HL-60 (cell line): ENCODE data around the gene BPTF.

ENCODE experiments used
- DNase-seq, 2 experiments: peaks; one replicate each; pipeline ENCODE4 v3.0.0-alpha.2; 2010 to 2020; ENCODE audit warnings: low read depth in 1 of 2, low spot score in 1 of 2
- H3K27ac ChIP-seq: fragments of 250-450 bp; sonication (Bioruptor Pico); replicated peaks from 2 replicates; pipeline ENCODE4 v1.5.1; 2020; ENCODE audit warnings: mild to moderate bottlenecking, moderate library complexity
- H3K27me3 ChIP-seq: fragments of 250-450 bp; sonication (Bioruptor Pico); 2 replicates; pipeline ENCODE4 v1.5.1; 2021; ENCODE audit warnings: mild to moderate bottlenecking, moderate library complexity; ENCODE audit not compliant: insufficient read depth, poor library complexity, severe bottlenecking
- H3K4me3 ChIP-seq: replicated peaks from 2 replicates; pipeline ENCODE4 v1.5.1; 2011; ENCODE audit warnings: mild to moderate bottlenecking, control low read depth, low read length; ENCODE audit not compliant: insufficient read depth
- GABPA ChIP-seq: IDR thresholded peaks from 2 replicates; pipeline ENCODE4 v1.6.1; 2012; ENCODE audit warnings: low read depth
- POLR2AphosphoS5 ChIP-seq: IDR thresholded peaks from 2 replicates; pipeline ENCODE4 v1.6.1; 2012; ENCODE audit warnings: low read depth
- SPI1 ChIP-seq: IDR thresholded peaks from 2 replicates; pipeline ENCODE4 v1.6.1; 2012; ENCODE audit warnings: low read depth, mild to moderate bottlenecking, borderline replicate concordance
- TF ChIP-seq, protein P1 (sequence below): IDR thresholded peaks from 2 replicates; pipeline ENCODE4 v1.6.1; 2012; ENCODE audit warnings: low read depth; ENCODE audit not compliant: insufficient replicate concordance
- TF ChIP-seq, protein P2 (sequence below): IDR thresholded peaks from one replicate; pipeline ENCODE4 v1.5.1; 2011; ENCODE audit warnings: low read length, control low read depth, inconsistent platforms; ENCODE audit not compliant: insufficient read depth

The BPTF gene

DNA sequence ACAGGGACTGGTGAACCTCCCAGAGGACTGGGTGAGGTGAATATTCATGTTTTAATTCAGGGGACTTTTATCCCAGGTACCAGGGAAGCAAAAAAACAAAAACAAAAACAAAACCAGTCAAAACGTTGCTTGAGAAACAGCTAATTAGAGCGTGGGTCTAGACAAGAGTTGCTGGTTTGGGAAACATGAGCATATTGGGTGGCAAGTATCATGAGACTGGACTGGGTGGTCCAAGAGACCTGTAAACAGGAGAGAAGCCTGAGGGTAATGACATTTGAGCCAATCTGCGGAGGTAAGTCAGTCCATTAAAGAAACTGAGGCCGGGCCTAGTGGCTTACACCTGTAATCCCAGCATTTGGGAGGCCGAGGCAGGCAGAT is 11.5 kb upstream of the BPTF start:
- no peak for TF ChIP-seq SPI1
- TF ChIP-seq GABPA, result no peak
- TF ChIP-seq, protein P1, sequence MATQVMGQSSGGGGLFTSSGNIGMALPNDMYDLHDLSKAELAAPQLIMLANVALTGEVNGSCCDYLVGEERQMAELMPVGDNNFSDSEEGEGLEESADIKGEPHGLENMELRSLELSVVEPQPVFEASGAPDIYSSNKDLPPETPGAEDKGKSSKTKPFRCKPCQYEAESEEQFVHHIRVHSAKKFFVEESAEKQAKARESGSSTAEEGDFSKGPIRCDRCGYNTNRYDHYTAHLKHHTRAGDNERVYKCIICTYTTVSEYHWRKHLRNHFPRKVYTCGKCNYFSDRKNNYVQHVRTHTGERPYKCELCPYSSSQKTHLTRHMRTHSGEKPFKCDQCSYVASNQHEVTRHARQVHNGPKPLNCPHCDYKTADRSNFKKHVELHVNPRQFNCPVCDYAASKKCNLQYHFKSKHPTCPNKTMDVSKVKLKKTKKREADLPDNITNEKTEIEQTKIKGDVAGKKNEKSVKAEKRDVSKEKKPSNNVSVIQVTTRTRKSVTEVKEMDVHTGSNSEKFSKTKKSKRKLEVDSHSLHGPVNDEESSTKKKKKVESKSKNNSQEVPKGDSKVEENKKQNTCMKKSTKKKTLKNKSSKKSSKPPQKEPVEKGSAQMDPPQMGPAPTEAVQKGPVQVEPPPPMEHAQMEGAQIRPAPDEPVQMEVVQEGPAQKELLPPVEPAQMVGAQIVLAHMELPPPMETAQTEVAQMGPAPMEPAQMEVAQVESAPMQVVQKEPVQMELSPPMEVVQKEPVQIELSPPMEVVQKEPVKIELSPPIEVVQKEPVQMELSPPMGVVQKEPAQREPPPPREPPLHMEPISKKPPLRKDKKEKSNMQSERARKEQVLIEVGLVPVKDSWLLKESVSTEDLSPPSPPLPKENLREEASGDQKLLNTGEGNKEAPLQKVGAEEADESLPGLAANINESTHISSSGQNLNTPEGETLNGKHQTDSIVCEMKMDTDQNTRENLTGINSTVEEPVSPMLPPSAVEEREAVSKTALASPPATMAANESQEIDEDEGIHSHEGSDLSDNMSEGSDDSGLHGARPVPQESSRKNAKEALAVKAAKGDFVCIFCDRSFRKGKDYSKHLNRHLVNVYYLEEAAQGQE, result no peak
- TF ChIP-seq POLR2AphosphoS5, result no peak
- TF ChIP-seq, protein P2, sequence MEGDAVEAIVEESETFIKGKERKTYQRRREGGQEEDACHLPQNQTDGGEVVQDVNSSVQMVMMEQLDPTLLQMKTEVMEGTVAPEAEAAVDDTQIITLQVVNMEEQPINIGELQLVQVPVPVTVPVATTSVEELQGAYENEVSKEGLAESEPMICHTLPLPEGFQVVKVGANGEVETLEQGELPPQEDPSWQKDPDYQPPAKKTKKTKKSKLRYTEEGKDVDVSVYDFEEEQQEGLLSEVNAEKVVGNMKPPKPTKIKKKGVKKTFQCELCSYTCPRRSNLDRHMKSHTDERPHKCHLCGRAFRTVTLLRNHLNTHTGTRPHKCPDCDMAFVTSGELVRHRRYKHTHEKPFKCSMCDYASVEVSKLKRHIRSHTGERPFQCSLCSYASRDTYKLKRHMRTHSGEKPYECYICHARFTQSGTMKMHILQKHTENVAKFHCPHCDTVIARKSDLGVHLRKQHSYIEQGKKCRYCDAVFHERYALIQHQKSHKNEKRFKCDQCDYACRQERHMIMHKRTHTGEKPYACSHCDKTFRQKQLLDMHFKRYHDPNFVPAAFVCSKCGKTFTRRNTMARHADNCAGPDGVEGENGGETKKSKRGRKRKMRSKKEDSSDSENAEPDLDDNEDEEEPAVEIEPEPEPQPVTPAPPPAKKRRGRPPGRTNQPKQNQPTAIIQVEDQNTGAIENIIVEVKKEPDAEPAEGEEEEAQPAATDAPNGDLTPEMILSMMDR, result no peak
- Histone ChIP-seq H3K27ac (no peak overlapping the region), H3K27me3 (no peaks in the 10 kb centered on the region), H3K4me3 (no peak overlapping the region)
- DNase-seq, result no peak

DNA sequence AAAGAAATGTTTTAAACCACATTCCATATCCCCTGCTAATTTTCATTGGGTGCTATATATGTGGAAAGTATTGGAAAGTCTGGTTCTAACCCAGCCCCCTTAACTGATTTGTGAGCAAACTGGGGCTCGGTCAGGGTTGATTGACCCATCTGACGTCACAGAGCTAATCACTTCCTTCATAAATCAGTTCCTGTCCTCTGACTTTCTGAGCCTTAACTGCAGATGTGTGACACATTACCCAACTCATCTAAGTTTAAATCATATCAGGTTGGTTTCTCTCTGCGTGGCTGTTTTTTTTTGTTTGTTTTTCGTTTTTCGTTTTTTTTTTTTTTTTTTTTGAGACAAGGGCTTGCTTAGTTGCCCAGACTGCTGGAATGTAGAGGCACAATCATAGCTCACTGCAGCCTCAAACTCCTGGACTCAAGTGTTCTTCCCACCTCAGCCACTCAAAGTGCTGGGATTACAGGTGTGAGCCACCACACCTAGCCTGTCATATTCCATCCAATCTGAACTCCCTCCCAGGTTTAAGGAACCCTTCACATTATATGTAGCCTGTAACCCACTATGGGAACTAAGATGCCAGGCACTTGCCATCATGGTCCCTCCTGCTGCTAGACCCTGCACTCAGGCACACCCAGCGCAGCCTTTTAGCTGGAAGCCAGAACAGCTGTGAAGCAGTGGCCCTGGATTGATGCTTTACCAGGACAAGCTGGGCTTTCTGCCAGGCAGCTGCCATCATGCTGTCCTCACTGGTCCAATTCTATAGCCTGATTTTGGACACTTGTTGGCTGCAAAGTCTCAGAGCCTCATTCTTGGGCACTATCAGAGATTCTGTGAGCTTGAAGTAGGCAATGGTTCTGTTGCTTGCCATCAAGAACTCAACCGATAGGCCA is 6.9 kb upstream of the BPTF start:
- H3K27me3 ChIP-seq, result no peaks in the 10 kb centered on the region
- no peak overlapping the region for H3K27ac ChIP-seq
- H3K4me3 ChIP-seq, result no peak overlapping the region
- TF ChIP-seq, protein P2, result no peak
- TF ChIP-seq, protein P1, result no peak
- TF ChIP-seq POLR2AphosphoS5 (no peak), GABPA (no peak), SPI1 (no peak)
- no peak for DNase-seq

DNA sequence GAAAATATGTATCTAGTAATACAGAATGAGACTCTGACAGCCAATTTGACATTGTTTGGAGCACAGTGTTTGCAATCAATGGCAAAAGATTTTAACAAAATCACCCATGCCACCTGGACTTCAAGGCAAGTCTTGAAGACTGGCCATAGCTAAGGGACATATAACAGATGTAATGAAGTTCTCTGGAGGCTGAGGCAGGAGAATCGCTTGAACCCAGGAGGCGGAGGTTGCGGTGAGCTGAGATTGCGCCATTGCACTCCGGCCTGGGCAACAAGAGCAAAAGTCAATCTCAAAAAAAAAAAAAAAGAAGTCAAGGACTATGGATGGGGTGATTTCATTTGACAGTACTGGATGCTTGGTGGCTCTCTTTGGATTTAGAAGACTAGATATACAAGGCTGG is 5.6 kb upstream of the BPTF start:
- no peaks in the 10 kb centered on the region for H3K27me3 ChIP-seq
- no peak for TF ChIP-seq SPI1
- no peak for TF ChIP-seq GABPA
- no peak for TF ChIP-seq POLR2AphosphoS5
- TF ChIP-seq, protein P2, result no peak
- TF ChIP-seq, protein P1, result no peak
- H3K4me3 ChIP-seq, result no peak overlapping the region

More for the DNA sequence above, 5.6 kb upstream of the BPTF start:
- no peak overlapping the region for H3K27ac ChIP-seq
- no peak for DNase-seq
